Measurements from ENCODE around the gene SMPDL3A.
"Not testable (repeated sequence)": the region's sequence is repeated elsewhere in the genome, so short reads cannot be mapped to it uniquely, and the experiment has no call there.

DNA sequence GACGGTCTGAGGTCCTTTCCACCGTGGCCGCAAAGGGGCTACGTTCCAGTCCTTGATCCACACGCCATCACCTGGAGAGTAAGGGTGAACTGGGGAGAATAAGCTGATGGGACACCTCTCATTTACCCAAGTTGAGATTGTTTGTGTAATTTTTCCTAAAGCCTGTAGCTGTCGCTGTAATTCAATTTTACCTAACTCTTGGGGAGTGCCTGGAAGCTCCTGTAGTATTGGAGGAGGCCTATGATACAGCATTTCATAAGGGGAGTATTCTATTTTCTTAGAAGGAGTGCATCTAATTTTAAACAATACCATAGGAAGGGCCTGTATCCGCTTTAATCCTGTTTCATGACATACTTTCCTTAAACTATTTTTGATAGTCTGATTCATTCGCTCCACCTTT lies 44.8 kb upstream of the SMPDL3A start:
- TF ChIP-seq, protein P1, sequence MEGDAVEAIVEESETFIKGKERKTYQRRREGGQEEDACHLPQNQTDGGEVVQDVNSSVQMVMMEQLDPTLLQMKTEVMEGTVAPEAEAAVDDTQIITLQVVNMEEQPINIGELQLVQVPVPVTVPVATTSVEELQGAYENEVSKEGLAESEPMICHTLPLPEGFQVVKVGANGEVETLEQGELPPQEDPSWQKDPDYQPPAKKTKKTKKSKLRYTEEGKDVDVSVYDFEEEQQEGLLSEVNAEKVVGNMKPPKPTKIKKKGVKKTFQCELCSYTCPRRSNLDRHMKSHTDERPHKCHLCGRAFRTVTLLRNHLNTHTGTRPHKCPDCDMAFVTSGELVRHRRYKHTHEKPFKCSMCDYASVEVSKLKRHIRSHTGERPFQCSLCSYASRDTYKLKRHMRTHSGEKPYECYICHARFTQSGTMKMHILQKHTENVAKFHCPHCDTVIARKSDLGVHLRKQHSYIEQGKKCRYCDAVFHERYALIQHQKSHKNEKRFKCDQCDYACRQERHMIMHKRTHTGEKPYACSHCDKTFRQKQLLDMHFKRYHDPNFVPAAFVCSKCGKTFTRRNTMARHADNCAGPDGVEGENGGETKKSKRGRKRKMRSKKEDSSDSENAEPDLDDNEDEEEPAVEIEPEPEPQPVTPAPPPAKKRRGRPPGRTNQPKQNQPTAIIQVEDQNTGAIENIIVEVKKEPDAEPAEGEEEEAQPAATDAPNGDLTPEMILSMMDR (IDR thresholded peaks at IDR 0.05; ENCODE audit: poor library complexity): peak; percentile 21
- TF ChIP-seq EZH2 (IDR thresholded peaks at IDR 0.05; ENCODE audit: borderline replicate concordance); EZH2phosphoT487 (IDR thresholded peaks at IDR 0.05; ENCODE audit: low read depth, severe bottlenecking, unreplicated experiment): not testable (repeated sequence)
